C4-2B (cell line): ENCODE results near the gene LMAN2.

Experiments used
- CTCF ChIP-seq: fragments of 450-650 bp; conservative IDR thresholded peaks from 2 replicates; pipeline ENCODE4 v1.5.1; 2017; ENCODE audit warnings: mild to moderate bottlenecking
- ZFX ChIP-seq: fragments of 450-650 bp; IDR thresholded peaks from 2 replicates; pipeline ENCODE4 v1.6.1; 2017

GRCh38 chr5:177327539-177328522 is 23.6 kb downstream of the LMAN2 start:
- TF ChIP-seq CTCF (no peak), ZFX (no peak)
